K562 treated with DMSO at 1 percent for 48 hours (cell line): ENCODE data around the gene GTF3A. TPM values are rescaled to one million over a fixed set of nuclear protein-coding genes. Genes with fewer than 3 reads are reported as not detected.

Experiments
- total RNA-seq: library from RNA; unstranded; fragments of 300-600 nt; gene quantifications from 2 replicates; pipeline ENCODE4 v1.2.3, GENCODE V29; 2022; ENCODE audit warnings: low replicate concordance; ENCODE audit errors: extremely low read depth

Gene GTF3A
- not detected in 2 replicates for total RNA-seq

GRCh38 chr13:27424246-27425157, at the start of gene GTF3A:
Gene GTF3A (plus strand): TSS chr13:27424619.

GRCh38 chr13:27449936-27450828, 25.8 kb downstream of the GTF3A start, which contains the start of gene MTIF3:
Gene MTIF3 (minus strand): TSS chr13:27450564. CDS start chr13:27440448, 10,116 bp downstream.

Other genes starting within 250 kb of the GTF3A start
- gene RPL21, start 173.1 kb upstream of the GTF3A start, total RNA-seq = not detected in 2 replicates
- not detected in 2 replicates for gene RASL11A, start 153.8 kb upstream of the GTF3A start, total RNA-seq
- gene MTIF3, start 25.9 kb downstream of the GTF3A start, total RNA-seq = not detected in 2 replicates
- gene LNX2, start 195.9 kb downstream of the GTF3A start, total RNA-seq = not detected in 2 replicates
- not detected in 2 replicates for gene POLR1D, start 197.3 kb downstream of the GTF3A start, total RNA-seq